ENCODE data around the gene SRSF2. TPM values are rescaled to one million over a fixed set of nuclear protein-coding genes. Genes with fewer than 3 reads are reported as not detected.

Gene SRSF2
- total RNA-seq, 1 donor from 2014 or later = 329 TPM

- DNase-seq (ENCODE audit: low spot score) = peak; percentile 94
- Histone ChIP-seq H3K36me3 (no peaks in the 10 kb centered on the region), H3K27me3 (peaks cover 11% of the 10 kb centered on the region), H3K9ac (no peak overlapping the region), H3F3A (ENCODE audit: low read depth) (peaks cover 32% of the 10 kb centered on the region), H3K9me3 (ENCODE audit: low read depth) (no peaks in the 10 kb centered on the region), H3K27ac (peak overlapping the region; percentile 7), H2AFZ (replicated peaks) (no peak overlapping the region), H3K4me1 (peaks cover 31% of the 10 kb centered on the region), H3K79me2 (ENCODE audit: low read depth) (peaks cover 4% of the 10 kb centered on the region), H4K20me1 (ENCODE audit: low read depth) (peaks cover 18% of the 10 kb centered on the region), H3K4me2 (peak overlapping the region; percentile 96), H3K4me3 (peak overlapping the region; percentile 8)
- Mint-ChIP-seq H3K27me3 (ENCODE audit: insufficient read depth, low read depth) (peaks cover 3% of the 10 kb centered on the region), H3K9me3 (no peaks in the 10 kb centered on the region), H3K4me3 (peak overlapping the region; percentile 77), H3K4me1 (peaks cover 50% of the 10 kb centered on the region), H3K27ac (peak overlapping the region; percentile 53), H3K36me3 (no peaks in the 10 kb centered on the region)
- TF ChIP-seq CTCF (IDR thresholded peaks at IDR 0.05) (peak; percentile 88), EZH2phosphoT487 (IDR thresholded peaks at IDR 0.05) (no peak)
Observed at GRCh38 chr17:76707985-76708807, 28.9 kb downstream of the SRSF2 start.

- no peak for DNase-seq (ENCODE audit: low spot score)
- Mint-ChIP-seq H3K36me3 (no peaks in the 10 kb centered on the region), H3K4me3 (no peak overlapping the region), H3K27ac (no peak overlapping the region), H3K27me3 (ENCODE audit: insufficient read depth, low read depth) (peaks cover 3% of the 10 kb centered on the region), H3K9me3 (no peaks in the 10 kb centered on the region), H3K4me1 (peaks cover 54% of the 10 kb centered on the region)
- Histone ChIP-seq H3K4me3 (no peak overlapping the region), H3K4me1 (peaks cover 34% of the 10 kb centered on the region), H3K4me2 (no peak overlapping the region), H3K27me3 (peaks cover 11% of the 10 kb centered on the region), H3K9me3 (ENCODE audit: low read depth) (no peaks in the 10 kb centered on the region), H2AFZ (replicated peaks) (no peak overlapping the region), H4K20me1 (ENCODE audit: low read depth) (peaks cover 26% of the 10 kb centered on the region), H3K27ac (no peak overlapping the region), H3K9ac (no peak overlapping the region), H3K36me3 (no peaks in the 10 kb centered on the region), H3K79me2 (ENCODE audit: low read depth) (peaks cover 10% of the 10 kb centered on the region), H3F3A (ENCODE audit: low read depth) (peaks cover 35% of the 10 kb centered on the region)
- TF ChIP-seq EZH2 (IDR thresholded peaks at IDR 0.05) = no peak
- no peak for TF ChIP-seq CTCF (IDR thresholded peaks at IDR 0.05)
- no peak for TF ChIP-seq EZH2phosphoT487 (IDR thresholded peaks at IDR 0.05)
Observed at GRCh38 chr17:76706817-76707216, 30.3 kb downstream of the SRSF2 start.

GRCh38 chr17:76704805-76705204, 32.3 kb downstream of the SRSF2 start:
- Histone ChIP-seq H3F3A (ENCODE audit: low read depth) (peaks cover 37% of the 10 kb centered on the region), H2AFZ (replicated peaks) (no peak overlapping the region), H3K4me2 (no peak overlapping the region), H4K20me1 (ENCODE audit: low read depth) (peaks cover 37% of the 10 kb centered on the region), H3K9me3 (ENCODE audit: low read depth) (no peaks in the 10 kb centered on the region), H3K4me1 (peaks cover 45% of the 10 kb centered on the region), H3K4me3 (no peak overlapping the region), H3K27ac (no peak overlapping the region), H3K36me3 (no peaks in the 10 kb centered on the region), H3K79me2 (ENCODE audit: low read depth) (peaks cover 10% of the 10 kb centered on the region), H3K27me3 (peaks cover 6% of the 10 kb centered on the region), H3K9ac (no peak overlapping the region)
- TF ChIP-seq CTCF (IDR thresholded peaks at IDR 0.05) (no peak), EZH2phosphoT487 (IDR thresholded peaks at IDR 0.05) (no peak), EZH2 (IDR thresholded peaks at IDR 0.05) (no peak)
- no peak for DNase-seq (ENCODE audit: low spot score)
- H3K27ac Mint-ChIP-seq = no peak overlapping the region
- peaks cover 64% of the 10 kb centered on the region for H3K4me1 Mint-ChIP-seq
- no peaks in the 10 kb centered on the region for H3K36me3 Mint-ChIP-seq
- no peaks in the 10 kb centered on the region for H3K9me3 Mint-ChIP-seq
- no peak overlapping the region for H3K4me3 Mint-ChIP-seq
- peaks cover 4% of the 10 kb centered on the region for H3K27me3 Mint-ChIP-seq (ENCODE audit: insufficient read depth, low read depth)
